ENCODE data around the gene SP140L.

DNA sequence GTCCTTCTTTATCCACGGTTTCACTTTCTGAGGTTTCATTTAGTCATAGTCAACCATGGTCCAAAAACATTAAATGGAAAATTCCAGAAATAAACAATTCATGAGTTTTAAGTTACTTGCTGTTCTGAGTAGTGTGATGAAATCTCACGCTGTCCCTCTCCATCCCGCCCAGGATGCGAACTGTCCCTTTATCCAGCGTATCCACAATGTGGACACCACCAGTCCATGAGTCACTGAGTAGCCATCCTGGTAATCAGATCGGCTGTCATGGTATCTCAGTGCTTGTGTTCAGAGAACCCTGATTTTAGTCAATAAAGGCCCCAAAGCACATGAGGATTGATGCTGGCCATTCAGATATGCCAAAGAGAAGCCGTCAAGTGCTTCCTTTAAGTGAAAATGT lies 3.7 kb downstream of the SP140L start:
- TF ChIP-seq POLR2AphosphoS5 (IDR thresholded peaks at IDR 0.05), result no peak
- TF ChIP-seq, protein P1, sequence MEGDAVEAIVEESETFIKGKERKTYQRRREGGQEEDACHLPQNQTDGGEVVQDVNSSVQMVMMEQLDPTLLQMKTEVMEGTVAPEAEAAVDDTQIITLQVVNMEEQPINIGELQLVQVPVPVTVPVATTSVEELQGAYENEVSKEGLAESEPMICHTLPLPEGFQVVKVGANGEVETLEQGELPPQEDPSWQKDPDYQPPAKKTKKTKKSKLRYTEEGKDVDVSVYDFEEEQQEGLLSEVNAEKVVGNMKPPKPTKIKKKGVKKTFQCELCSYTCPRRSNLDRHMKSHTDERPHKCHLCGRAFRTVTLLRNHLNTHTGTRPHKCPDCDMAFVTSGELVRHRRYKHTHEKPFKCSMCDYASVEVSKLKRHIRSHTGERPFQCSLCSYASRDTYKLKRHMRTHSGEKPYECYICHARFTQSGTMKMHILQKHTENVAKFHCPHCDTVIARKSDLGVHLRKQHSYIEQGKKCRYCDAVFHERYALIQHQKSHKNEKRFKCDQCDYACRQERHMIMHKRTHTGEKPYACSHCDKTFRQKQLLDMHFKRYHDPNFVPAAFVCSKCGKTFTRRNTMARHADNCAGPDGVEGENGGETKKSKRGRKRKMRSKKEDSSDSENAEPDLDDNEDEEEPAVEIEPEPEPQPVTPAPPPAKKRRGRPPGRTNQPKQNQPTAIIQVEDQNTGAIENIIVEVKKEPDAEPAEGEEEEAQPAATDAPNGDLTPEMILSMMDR (IDR thresholded peaks at IDR 0.05 in 8 of 11, conservative IDR thresholded peaks at IDR 0.05 in 3 of 11), result no peak
